Tongue (tissue), 2 donors: Measurements from ENCODE around the gene CRTC2. TPM values are rescaled to one million over a fixed set of nuclear protein-coding genes. Genes with fewer than 3 reads are reported as not detected.

Experiments used
- DNase-seq: peaks from one replicate; pipeline ENCODE4 v3.0.0-alpha.2; 2015
- total RNA-seq: library from RNA; depleted of rRNA; stranded (reverse); fragments of >200 nt; gene quantifications from one replicate; pipeline ENCODE4 v1.2.3, GENCODE V29; 2014

The CRTC2 gene
- total RNA-seq, 1 donor from 2014 or later: 3.2 TPM

- DNase-seq: no peak
Observed at GRCh38 chr1:153973071-153973470, 14.7 kb upstream of the CRTC2 start.

GRCh38 chr1:153970346-153970745, 11.9 kb upstream of the CRTC2 start:
- DNase-seq: no peak

GRCh38 chr1:153968972-153969371, 10.6 kb upstream of the CRTC2 start:
- no peak for DNase-seq

GRCh38 chr1:153968408-153968807, 10.0 kb upstream of the CRTC2 start:
- peak; percentile 22 for DNase-seq

- DNase-seq: no peak
Observed at GRCh38 chr1:153968000-153968363, 9.6 kb upstream of the CRTC2 start.

GRCh38 chr1:153967107-153967999, 8.9 kb upstream of the CRTC2 start, which contains the start of gene CREB3L4:
TSS of gene CREB3L4 (plus strand) at chr1:153967902. CDS start at chr1:153968526, 624 bp downstream.
- peak; percentile 99 for DNase-seq

GRCh38 chr1:153963850-153964331, 5.5 kb upstream of the CRTC2 start:
- DNase-seq: peak; percentile 70

- peak; percentile 99 for DNase-seq
Observed at GRCh38 chr1:153963030-153963849, 4.8 kb upstream of the CRTC2 start, which contains the start of gene SLC39A1. TSS of gene SLC39A1 (minus strand) at chr1:153963537. CDS start at chr1:153962715, 822 bp downstream.

GRCh38 chr1:153962088-153963029, 3.9 kb upstream of the CRTC2 start:
- DNase-seq: no peak

GRCh38 chr1:153961421-153961820, 3.0 kb upstream of the CRTC2 start:
- no peak for DNase-seq

GRCh38 chr1:153960206-153960605, 1.8 kb upstream of the CRTC2 start:
- DNase-seq: no peak

- no peak for DNase-seq
Observed at GRCh38 chr1:153959454-153959853, 1.0 kb upstream of the CRTC2 start.

GRCh38 chr1:153958961-153959260, 499 bp upstream of the CRTC2 start:
- no peak for DNase-seq

- DNase-seq: no peak
Observed at GRCh38 chr1:153957744-153958110, 685 bp downstream of the CRTC2 start.

- no peak for DNase-seq
Observed at GRCh38 chr1:153956997-153957715, 1.3 kb downstream of the CRTC2 start.

GRCh38 chr1:153954826-153955225, 3.6 kb downstream of the CRTC2 start:
- DNase-seq: no peak

- DNase-seq: no peak
Observed at GRCh38 chr1:153953859-153954365, 4.5 kb downstream of the CRTC2 start.

- no peak for DNase-seq
Observed at GRCh38 chr1:153951801-153952200, 6.6 kb downstream of the CRTC2 start.

GRCh38 chr1:153951183-153951582, 7.2 kb downstream of the CRTC2 start:
- no peak for DNase-seq

- DNase-seq: peak; percentile 90
Observed at GRCh38 chr1:153946622-153947241, 11.7 kb downstream of the CRTC2 start, which contains the start of gene DENND4B. TSS of gene DENND4B (minus strand) at chr1:153946718. CDS start at chr1:153944374, 2,344 bp downstream.
